ENCODE measurements around the gene GRID2IP. TPM values are rescaled to one million over a fixed set of nuclear protein-coding genes. Genes with fewer than 3 reads are reported as not detected.

Gene GRID2IP
- total and polyA plus RNA-seq, 3 donors from 2014 or later, result 0.34 to 1.9 (median 1.1) TPM

DNA sequence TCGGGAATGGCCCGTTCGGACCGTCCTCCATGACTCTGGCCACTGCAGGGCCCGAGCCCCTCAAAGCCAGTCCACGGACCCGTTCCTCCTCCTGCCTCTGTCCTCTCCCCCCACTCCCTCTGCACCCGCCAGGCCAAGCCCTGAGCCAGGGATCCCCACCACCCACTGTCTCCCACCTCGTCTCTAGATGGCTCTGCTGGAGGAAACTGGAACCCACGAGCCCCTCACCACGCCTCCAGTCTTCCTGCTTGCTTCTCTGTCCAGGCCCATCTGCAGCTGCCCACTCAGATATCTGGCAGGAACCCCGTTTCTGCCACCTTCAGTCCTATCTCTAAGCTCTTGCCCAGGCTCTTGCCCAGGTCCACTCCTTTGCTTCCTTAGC, 24.3 kb downstream of the GRID2IP start:
- no peaks in the 10 kb centered on the region for H3K4me1 ChIP-seq
- 26 to 29% methylated on average over 8 to 12 of the region's 12 CpGs for WGBS, 2 donors
- intact Hi-C loops (cut with DNase I; ENCODE audit: low total_unique reads), result no loop called here
- TF ChIP-seq, protein P1, sequence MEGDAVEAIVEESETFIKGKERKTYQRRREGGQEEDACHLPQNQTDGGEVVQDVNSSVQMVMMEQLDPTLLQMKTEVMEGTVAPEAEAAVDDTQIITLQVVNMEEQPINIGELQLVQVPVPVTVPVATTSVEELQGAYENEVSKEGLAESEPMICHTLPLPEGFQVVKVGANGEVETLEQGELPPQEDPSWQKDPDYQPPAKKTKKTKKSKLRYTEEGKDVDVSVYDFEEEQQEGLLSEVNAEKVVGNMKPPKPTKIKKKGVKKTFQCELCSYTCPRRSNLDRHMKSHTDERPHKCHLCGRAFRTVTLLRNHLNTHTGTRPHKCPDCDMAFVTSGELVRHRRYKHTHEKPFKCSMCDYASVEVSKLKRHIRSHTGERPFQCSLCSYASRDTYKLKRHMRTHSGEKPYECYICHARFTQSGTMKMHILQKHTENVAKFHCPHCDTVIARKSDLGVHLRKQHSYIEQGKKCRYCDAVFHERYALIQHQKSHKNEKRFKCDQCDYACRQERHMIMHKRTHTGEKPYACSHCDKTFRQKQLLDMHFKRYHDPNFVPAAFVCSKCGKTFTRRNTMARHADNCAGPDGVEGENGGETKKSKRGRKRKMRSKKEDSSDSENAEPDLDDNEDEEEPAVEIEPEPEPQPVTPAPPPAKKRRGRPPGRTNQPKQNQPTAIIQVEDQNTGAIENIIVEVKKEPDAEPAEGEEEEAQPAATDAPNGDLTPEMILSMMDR (IDR thresholded peaks at IDR 0.05), result no peak
- TF ChIP-seq POLR2A (IDR thresholded peaks at IDR 0.05), result no peak
- peak overlapping the region; percentile 31 to 44 for H3K4me3 ChIP-seq
- H3K9me3 ChIP-seq, result no peaks in the 10 kb centered on the region
- H3K27ac ChIP-seq, result no peak overlapping the region
- no peaks in the 10 kb centered on the region for H3K27me3 ChIP-seq
- no peaks in the 10 kb centered on the region for H3K36me3 ChIP-seq (ENCODE audit: low read depth, missing control alignments)
- no peak for DNase-seq

DNA sequence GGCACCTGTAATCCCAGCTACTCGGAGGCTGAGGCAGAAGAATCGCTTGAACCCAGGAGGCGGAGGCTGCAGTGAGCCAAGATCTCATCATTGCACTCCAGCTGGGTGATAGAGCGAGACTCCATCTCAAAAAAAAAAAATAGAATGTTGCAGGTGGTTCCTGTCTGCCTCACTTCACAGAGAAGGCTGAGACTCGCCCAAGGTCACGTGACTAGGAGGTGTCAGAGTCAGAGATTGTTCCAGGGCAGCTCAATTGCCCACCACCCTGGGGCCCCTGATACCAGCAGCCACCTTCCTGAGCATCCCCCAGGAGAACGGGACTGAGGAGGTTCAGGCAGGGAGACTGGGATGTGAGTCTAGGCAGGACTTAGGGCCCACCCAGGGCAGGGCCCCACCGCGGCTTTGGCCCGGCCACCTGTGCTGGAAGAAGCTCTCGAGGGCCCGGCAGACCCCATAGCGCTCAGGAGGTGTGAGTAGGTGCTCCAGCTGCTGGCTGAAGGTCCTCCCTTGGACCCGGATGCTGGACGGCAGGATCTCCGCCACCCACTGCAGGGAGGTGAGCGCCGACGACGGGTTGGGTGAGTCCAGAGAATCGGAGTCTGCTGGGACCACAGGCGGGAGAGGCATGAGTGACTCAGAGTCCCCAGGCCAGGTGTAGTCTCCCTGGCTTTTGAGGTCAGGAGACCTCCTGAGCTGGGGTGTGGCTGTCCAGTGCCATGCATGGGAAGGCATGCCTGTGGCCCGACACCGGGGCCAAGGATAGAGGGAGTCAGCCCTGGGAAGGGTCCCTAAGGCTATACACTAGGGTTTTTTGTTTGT, 30.9 kb downstream of the GRID2IP start:
- H3K27me3 ChIP-seq, result no peaks in the 10 kb centered on the region
- H3K36me3 ChIP-seq (ENCODE audit: low read depth, missing control alignments), result no peaks in the 10 kb centered on the region
- no peaks in the 10 kb centered on the region for H3K4me1 ChIP-seq
- no peak for DNase-seq
- intact Hi-C loops (cut with DNase I; ENCODE audit: low total_unique reads), result no loop called here
- no peak overlapping the region for H3K4me3 ChIP-seq
- H3K27ac ChIP-seq, result no peak overlapping the region
- H3K9me3 ChIP-seq, result no peaks in the 10 kb centered on the region
- TF ChIP-seq, protein P1 (IDR thresholded peaks at IDR 0.05), result no peak
- TF ChIP-seq POLR2A (IDR thresholded peaks at IDR 0.05), result no peak
- WGBS, 2 donors, result 89 to 90% methylated on average over 14 to 24 of the region's 24 CpGs

DNA sequence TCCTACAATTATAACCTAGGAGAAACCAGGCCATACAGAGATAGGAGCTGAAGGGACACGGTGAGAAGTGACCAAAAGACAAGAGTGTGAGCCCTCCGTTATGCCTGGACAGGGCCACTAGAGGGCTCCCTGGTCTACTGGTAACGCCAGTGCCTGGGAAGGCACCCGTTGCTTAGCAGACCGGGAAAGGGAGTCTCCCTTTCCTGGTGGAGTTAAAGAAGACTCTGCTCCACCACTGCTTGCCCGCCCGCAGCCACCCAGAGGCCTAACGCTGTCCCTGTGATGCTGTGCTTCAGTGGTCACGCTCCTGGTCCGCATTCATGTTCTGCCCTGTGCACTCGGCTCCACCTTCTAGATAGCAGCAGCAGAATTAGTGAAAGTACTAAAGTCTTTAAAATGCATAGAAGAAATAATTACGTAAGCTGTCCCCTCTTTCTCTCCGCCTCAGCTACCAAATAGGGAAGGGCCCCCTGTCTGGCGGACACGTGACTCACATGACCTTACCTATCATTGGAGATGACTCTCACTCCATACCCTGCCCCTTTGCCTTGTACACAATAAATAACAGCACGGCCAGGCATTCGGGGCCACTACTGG, 34.8 kb downstream of the GRID2IP start:
- peak; percentile 91 for DNase-seq
- no peak overlapping the region for H3K27ac ChIP-seq
- H3K9me3 ChIP-seq, result no peaks in the 10 kb centered on the region
- intact Hi-C loops (cut with DNase I; ENCODE audit: low total_unique reads), result no loop called here
- no peaks in the 10 kb centered on the region for H3K27me3 ChIP-seq
- no peaks in the 10 kb centered on the region for H3K4me1 ChIP-seq
- no peaks in the 10 kb centered on the region for H3K36me3 ChIP-seq (ENCODE audit: low read depth, missing control alignments)
- no peak overlapping the region for H3K4me3 ChIP-seq
- TF ChIP-seq, protein P1 (IDR thresholded peaks at IDR 0.05), result peak; percentile 52 to 67 (median 54)
- TF ChIP-seq POLR2A (IDR thresholded peaks at IDR 0.05), result no peak
- 29 to 37% methylated on average over 17 of the region's 17 CpGs for WGBS, 2 donors

DNA sequence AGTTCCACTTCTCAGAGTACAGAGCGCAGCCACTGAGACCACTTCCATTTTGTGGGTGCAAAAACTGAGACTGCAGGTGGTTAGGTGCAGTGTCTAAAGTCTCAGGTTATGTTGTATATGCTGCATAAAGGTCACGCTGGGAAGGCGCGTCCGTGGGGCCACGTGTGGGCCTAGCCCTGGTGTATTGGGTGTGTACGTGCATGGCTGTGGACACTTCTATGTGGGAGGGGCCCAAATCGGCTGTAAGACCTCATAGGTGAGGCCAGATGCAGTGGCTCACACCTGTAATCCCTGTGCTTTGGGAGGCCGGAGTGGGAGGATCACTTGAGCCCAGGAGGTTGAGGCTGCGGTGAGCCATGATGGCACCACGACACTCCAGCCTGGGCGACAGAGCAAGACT, 37.7 kb downstream of the GRID2IP start:
- TF ChIP-seq, protein P1 (IDR thresholded peaks at IDR 0.05), result no peak
- no peak for TF ChIP-seq POLR2A (IDR thresholded peaks at IDR 0.05)
- no peaks in the 10 kb centered on the region for H3K4me1 ChIP-seq
- H3K36me3 ChIP-seq (ENCODE audit: low read depth, missing control alignments), result no peaks in the 10 kb centered on the region
- intact Hi-C loops (cut with DNase I; ENCODE audit: low total_unique reads), result no loop called here
- 82 to 93% methylated on average over 10 to 12 of the region's 12 CpGs for WGBS, 2 donors
- no peak overlapping the region for H3K27ac ChIP-seq
- no peak overlapping the region for H3K4me3 ChIP-seq
- no peaks in the 10 kb centered on the region for H3K27me3 ChIP-seq
- no peaks in the 10 kb centered on the region for H3K9me3 ChIP-seq
- DNase-seq, result no peak

All from testis (tissue), 3 donors.